ENCODE data around the gene KRT31.
"Not testable (repeated sequence)": the region's sequence is repeated elsewhere in the genome, so short reads cannot be mapped to it uniquely, and the experiment has no call there.

KRT31 gene

DNA sequence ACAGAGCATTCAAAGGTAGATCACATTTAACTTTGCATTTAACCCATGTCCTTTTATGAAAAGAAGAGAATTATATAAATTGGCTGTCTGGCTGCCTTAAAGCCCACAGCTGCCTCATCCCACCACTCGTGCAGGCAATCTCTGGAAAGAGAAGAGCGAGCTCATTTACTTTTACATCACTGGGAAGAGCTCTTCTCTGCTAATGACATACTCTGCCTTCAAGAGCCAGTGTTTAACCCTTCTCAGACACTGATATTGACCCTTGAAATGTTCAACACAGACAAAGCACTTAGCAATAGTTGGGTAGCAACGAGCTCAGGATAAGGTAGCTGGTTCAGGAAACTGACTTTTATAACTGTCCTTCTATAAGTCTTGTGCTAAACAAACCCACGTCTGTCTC is 36.6 kb upstream of the KRT31 start:
- Histone ChIP-seq H3K36me3 (no peaks in the 10 kb centered on the region), H3K4me1 (no peaks in the 10 kb centered on the region), H3K27me3 (no peaks in the 10 kb centered on the region), H3K9me3 (no peaks in the 10 kb centered on the region), H4K20me1 (no peaks in the 10 kb centered on the region), H3K27ac (no peak overlapping the region), H3K9ac (no peak overlapping the region), H3K4me2 (no peak overlapping the region), H3K4me3 (no peak overlapping the region)
- TF ChIP-seq Cebpa-rat (IDR thresholded peaks at IDR 0.05): no peak

DNA sequence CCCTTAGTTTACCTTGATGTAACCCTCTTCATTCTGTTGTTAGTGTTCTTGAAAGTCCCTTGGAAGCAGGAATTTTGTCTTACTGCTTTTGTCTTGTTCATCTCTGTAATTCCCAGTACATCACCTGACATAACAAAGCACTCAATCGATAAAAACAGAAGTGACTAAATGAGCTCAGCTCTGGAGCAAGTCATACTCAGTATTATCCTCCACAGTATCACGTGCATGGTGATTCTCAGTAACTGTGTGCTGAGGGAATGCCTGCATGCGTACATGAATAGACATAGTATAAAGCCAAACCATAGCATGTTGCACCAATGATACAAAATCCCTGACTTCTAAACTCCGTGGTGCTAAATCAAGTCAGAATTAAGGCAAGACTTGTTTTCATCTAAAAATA is 36.2 kb upstream of the KRT31 start:
- Histone ChIP-seq H3K4me1 (no peaks in the 10 kb centered on the region), H3K36me3 (no peaks in the 10 kb centered on the region)
- no peak for TF ChIP-seq Cebpa-rat (IDR thresholded peaks at IDR 0.05)

DNA sequence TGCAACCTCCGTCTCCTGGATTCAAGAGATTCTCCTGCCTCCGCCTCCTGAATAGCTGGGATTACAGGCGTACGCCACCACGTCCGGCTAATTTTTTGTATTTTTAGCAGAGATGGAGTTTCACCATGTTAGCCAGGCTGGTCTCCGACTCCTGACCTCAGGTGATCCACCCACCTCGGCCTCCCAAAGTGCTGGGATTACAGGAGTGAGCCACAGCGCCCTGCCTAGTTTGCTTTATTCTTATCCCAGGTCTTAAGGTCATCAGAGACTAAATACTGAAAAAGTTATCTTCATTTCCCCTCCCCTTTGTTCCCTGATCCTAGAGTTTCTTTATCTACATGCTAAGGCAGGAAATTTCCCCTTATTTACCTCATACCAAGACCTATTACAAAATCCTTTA is 33.0 kb upstream of the KRT31 start:
- not testable (repeated sequence) for H3K27me3 ChIP-seq, H4K20me1 ChIP-seq, H3K4me3 ChIP-seq, H3K4me2 ChIP-seq, H3K4me1 ChIP-seq, H3K9me3 ChIP-seq, H3K27ac ChIP-seq, H3K9ac ChIP-seq, H3K36me3 ChIP-seq

More for the DNA sequence above, 36.2 kb upstream of the KRT31 start:
- Histone ChIP-seq H3K27me3 (no peaks in the 10 kb centered on the region), H3K9me3 (no peaks in the 10 kb centered on the region), H3K27ac (no peak overlapping the region), H3K9ac (no peak overlapping the region), H4K20me1 (no peaks in the 10 kb centered on the region), H3K4me2 (no peak overlapping the region), H3K4me3 (no peak overlapping the region)

DNA sequence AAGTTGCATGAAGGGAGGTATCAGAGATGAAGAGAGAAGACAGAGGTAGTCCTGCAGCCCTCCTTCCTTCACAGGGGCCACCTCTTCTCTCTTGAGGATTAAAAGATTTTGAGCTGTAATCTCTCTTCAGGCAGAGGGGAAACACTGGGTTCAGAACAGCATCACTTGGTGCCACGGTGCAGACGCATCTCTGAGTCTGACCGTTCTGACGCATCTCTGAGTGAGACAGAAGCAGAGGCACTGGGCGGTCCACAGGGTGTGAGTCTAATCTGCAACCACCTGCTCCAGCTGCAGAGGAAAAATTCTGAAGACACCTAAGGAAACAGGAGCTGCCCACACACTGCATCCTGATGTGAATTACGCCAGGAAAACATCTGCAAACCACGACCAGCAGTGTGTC is 32.3 kb upstream of the KRT31 start:
- no peaks in the 10 kb centered on the region for H3K9me3 ChIP-seq
- no peaks in the 10 kb centered on the region for H3K4me1 ChIP-seq
- H3K4me3 ChIP-seq: no peak overlapping the region
- TF ChIP-seq Cebpa-rat (IDR thresholded peaks at IDR 0.05): no peak
- H3K9ac ChIP-seq: no peak overlapping the region
- H3K4me2 ChIP-seq: no peak overlapping the region
- no peak overlapping the region for H3K27ac ChIP-seq
- H3K36me3 ChIP-seq: no peaks in the 10 kb centered on the region
- no peaks in the 10 kb centered on the region for H4K20me1 ChIP-seq
- no peaks in the 10 kb centered on the region for H3K27me3 ChIP-seq

DNA sequence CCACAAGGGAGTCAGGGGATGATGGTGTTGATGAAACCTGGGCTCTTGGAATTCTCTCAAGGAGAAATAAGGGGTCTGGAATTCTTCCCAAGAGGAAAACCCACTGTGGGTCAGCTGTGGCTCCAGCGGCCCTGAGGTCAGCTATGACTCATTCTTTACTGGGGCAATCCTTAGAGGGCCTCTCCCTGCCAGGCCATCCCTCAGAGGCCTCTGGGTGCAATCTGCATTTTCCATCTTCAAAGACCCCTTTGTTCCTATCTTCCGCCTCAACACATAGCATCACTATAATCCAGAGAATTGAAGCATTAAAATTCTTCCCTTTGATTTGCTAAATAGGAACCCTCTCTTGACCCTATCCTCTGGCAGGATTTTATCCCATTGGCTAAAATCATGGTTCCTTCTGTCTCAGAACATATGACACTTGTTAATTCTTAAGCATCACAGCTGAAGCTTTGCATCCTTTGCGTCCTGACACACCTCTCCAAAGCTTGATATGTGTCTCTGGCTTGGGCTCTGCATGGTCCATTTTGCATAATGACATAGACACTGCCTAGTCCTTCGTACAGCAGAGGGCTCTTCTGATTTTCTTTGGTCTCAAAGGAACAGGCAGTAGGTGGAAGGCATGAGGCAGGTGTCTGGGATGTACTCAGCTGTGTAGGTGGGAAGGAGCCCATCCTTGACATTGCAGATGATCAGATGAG is 31.3 kb upstream of the KRT31 start:
- no peak overlapping the region for H3K4me2 ChIP-seq
- no peak overlapping the region for H3K9ac ChIP-seq
- no peaks in the 10 kb centered on the region for H4K20me1 ChIP-seq
- H3K4me1 ChIP-seq: no peaks in the 10 kb centered on the region
- no peak for TF ChIP-seq Cebpa-rat (IDR thresholded peaks at IDR 0.05)
- H3K4me3 ChIP-seq: no peak overlapping the region
- H3K27ac ChIP-seq: no peak overlapping the region
- H3K27me3 ChIP-seq: no peaks in the 10 kb centered on the region
- H3K9me3 ChIP-seq: no peaks in the 10 kb centered on the region
- H3K36me3 ChIP-seq: no peaks in the 10 kb centered on the region

DNA sequence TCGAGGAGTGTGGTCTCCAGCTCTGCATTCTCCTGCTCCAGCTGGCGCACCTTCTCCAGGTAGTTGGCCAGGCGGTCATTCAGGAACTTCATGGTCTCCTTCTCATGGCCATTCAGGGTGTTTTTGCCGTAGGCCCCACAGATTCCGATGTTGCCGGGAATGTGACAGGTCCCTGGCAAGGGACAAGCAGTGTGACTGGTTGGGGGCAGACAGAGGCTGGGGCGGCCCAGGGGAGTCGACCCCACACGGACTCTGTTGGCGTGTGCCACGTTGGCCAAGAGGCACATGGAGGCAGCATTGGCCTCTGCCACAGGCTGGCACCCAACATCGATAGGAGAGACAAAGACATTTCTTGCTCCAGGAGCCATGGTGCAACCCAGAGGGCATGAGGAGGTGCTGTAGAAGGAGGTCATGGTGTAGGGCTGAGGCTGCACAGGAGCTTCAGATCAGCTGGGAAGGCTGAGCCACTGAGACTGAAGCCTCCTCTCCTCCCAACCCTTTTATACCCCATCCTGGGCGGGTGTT is 26.8 kb upstream of the KRT31 start, which contains the start of gene KRT37:
Gene KRT37, minus strand, starts transcription at position 475 of the 525 bp plus-strand sequence. Its CDS starts 62 bp downstream, at position 413.
- Histone ChIP-seq H3K9ac (no peak within 1 kb of the TSS), H3K27ac (no peak within 1 kb of the TSS), H3K4me3 (no peak within 1 kb of the TSS), H3K36me3 (no peaks in the 10 kb centered on the region), H3K4me2 (no peak within 1 kb of the TSS), H3K27me3 (no peaks in the 10 kb centered on the region), H3K9me3 (no peaks in the 10 kb centered on the region), H3K4me1 (no peaks in the 10 kb centered on the region), H4K20me1 (no peaks in the 10 kb centered on the region)
- TF ChIP-seq Cebpa-rat (IDR thresholded peaks at IDR 0.05): no peak

DNA sequence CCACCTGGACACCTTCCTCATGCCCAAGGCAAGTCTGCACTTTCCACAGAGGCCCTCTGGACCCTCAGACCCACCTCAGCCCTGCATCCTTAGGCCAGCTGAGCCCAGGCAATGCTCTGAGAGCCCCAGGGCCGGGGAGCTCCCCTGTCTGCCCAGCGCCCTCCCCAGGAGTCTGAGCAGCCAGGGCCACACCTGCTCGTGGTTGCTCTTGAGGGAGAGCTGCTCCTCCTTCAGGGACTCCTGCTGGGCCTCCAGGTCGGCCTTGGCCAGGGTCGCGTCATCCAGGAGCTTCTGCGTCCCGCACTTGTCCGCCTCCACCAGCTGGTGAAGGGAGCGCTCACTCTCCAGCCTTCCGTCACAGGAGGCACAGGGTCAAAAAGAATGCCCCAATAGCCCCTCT is 25.2 kb upstream of the KRT31 start:
- not testable (repeated sequence) for H3K4me3 ChIP-seq, H3K36me3 ChIP-seq, H3K9ac ChIP-seq, H3K4me2 ChIP-seq, H3K27me3 ChIP-seq, H3K27ac ChIP-seq, H3K9me3 ChIP-seq, H3K4me1 ChIP-seq, H4K20me1 ChIP-seq

DNA sequence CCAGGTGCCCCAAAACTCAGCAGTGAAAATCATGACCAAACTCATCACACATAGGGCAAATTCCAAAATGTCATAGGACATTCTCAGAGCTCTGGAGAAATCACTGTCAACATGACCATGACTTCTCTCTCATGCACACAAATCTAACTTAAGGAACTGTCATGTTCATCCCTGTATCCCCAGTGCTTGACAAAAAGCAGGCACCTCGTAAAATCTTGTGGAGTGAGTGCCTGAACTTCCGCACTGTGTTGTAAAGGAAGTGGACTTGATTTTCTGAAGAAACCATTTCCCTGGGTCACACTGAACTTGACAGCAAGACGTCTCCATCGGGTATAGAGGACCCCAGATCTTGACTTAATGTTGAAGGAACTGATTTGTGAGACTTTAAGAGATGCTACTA is 24.2 kb upstream of the KRT31 start:
- no peak for TF ChIP-seq Cebpa-rat (IDR thresholded peaks at IDR 0.05)

DNA sequence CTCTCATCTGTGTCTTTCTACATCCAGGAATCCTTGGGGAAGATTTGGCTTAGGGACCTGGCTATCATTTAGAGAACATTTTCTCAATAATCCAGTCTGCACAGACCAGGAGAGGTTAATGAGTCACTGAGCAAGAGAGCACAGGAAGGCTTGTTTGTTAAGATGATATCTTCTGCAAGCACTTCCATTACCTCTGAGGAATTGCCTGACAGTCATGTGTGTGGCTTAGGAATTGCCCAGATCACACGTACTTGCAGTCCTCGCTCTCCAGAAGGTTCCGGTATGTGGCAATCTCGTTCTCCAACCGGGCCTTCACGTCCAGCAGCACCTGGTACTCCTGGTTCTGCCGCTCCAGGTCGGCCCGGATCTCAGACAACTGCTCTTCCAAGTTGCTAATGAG is 23.7 kb upstream of the KRT31 start:
- Histone ChIP-seq H3K27ac (no peak overlapping the region), H3K36me3 (no peaks in the 10 kb centered on the region), H3K9me3 (no peaks in the 10 kb centered on the region), H3K4me3 (no peak overlapping the region), H3K27me3 (no peaks in the 10 kb centered on the region), H3K4me2 (no peak overlapping the region), H3K4me1 (no peaks in the 10 kb centered on the region), H3K9ac (no peak overlapping the region), H4K20me1 (no peaks in the 10 kb centered on the region)
- no peak for TF ChIP-seq Cebpa-rat (IDR thresholded peaks at IDR 0.05)

More for the DNA sequence above, 24.2 kb upstream of the KRT31 start:
- no peaks in the 10 kb centered on the region for H4K20me1 ChIP-seq
- no peak overlapping the region for H3K27ac ChIP-seq
- no peaks in the 10 kb centered on the region for H3K27me3 ChIP-seq
- no peak overlapping the region for H3K4me3 ChIP-seq
- no peaks in the 10 kb centered on the region for H3K36me3 ChIP-seq
- H3K4me2 ChIP-seq: no peak overlapping the region
- no peaks in the 10 kb centered on the region for H3K4me1 ChIP-seq
- no peak overlapping the region for H3K9ac ChIP-seq
- no peaks in the 10 kb centered on the region for H3K9me3 ChIP-seq

DNA sequence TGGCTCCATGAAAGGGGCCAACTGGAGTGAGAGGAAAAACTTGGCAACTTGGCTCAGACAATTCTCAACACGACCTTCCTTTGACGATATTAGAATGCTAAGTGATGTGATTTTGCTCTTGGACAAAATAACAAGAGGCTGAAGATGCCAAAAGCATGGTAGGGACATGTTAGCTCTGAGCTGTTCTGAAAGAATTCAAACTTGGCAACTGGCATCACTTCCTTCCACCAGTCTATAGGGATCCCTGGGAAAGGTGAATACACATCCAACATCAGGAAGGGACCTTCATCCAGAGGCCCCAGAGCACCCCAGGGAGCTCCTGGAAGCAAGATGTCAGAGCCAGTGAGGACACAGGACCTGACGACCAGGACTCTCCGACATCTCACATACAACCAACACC is 22.7 kb upstream of the KRT31 start:
- Histone ChIP-seq H3K27me3 (no peaks in the 10 kb centered on the region), H3K9me3 (no peaks in the 10 kb centered on the region), H3K9ac (no peak overlapping the region), H3K27ac (no peak overlapping the region), H3K36me3 (no peaks in the 10 kb centered on the region), H4K20me1 (no peaks in the 10 kb centered on the region), H3K4me1 (no peaks in the 10 kb centered on the region), H3K4me2 (no peak overlapping the region), H3K4me3 (no peak overlapping the region)
- TF ChIP-seq Cebpa-rat (IDR thresholded peaks at IDR 0.05): no peak

DNA sequence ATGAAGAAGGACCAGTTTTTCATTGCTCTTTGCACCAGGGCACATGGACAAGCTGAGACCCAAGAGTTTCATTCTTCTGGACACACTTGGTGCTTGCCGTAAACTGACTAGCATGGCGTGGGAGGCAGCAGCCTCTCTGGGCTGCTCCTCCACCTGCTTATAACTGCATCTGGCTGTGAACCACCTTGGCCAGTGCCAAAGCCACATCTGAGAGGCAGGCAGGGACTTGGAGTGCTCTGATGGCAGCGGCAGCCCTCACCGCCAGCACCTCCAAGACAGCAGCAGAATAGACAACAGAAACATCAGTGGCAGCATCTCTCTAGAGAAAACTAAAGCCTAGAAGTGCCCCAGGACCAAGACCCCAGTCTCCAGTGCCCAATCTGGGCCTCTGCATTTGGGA is 22.3 kb upstream of the KRT31 start:
- TF ChIP-seq Cebpa-rat (IDR thresholded peaks at IDR 0.05): no peak
- Histone ChIP-seq H4K20me1 (no peaks in the 10 kb centered on the region), H3K4me3 (no peak overlapping the region), H3K4me2 (no peak overlapping the region), H3K9me3 (no peaks in the 10 kb centered on the region), H3K4me1 (no peaks in the 10 kb centered on the region), H3K36me3 (no peaks in the 10 kb centered on the region), H3K27ac (no peak overlapping the region), H3K27me3 (no peaks in the 10 kb centered on the region), H3K9ac (no peak overlapping the region)
